ENCODE measurements around the gene DDA1.
"Not testable (repeated sequence)": the region's sequence is repeated elsewhere in the genome, so short reads cannot be mapped to it uniquely, and the experiment has no call there.

The DDA1 gene

DNA sequence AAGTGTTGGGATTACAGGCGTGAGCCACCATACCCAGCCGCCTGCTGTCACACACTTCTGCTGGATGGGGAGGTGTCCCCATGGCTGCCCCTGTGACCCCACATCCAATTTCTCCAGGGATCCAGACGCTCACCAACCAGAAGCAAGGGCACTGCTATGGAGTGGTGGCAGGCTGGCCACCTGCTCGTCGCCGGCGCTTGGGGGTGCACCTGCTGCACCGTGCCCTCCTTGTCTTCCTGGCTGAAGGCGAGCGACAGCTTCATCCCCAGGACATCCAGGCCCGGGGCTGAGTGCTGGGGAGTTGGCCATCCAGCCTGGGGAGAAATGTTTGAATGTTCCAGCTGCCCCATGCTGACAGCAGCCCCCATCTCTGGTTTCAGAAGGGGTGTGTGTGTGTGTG lies 23.1 kb upstream of the DDA1 start:
- no peak for DNase-seq

DNA sequence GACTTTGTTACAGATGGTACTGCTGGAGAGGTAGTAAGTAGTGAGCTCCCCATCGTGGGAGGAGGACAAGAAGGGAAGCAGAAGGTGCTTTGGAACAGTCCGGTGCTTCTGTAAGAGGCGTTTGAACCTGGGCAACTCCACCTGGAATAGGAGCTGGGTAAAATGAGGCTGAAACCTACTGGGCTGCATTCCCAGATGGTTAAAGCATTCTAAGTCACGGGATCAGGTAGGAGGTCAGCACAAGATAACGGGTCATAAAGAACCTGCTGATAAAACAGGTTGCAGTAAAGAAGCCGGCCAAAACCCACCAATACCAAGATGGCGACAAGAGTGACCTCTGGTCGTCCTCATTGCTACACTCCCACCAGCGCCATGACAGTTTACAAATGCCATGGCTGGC lies 22.6 kb upstream of the DDA1 start:
- DNase-seq, result no peak

DNA sequence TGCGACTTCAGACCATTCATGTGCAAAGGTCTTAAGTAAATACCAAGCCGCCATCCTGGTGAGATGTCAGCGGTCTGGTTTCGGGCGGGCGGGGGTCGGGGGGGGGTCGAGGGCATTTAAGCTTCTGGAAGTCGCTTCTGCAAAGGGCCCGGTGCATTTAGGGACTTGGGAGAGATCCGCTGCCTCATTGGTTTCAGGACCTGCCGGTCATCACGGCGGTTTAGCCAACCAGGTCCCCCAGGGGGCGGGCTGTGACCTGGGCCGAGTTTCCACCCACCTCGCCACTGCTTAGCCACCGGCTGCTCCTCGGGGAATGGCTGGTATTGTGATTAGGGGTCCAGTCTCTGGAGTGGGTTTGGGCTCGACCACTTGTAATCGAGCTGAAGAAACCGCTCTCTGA lies 19.9 kb upstream of the DDA1 start:
- DNase-seq, result no peak

DNA sequence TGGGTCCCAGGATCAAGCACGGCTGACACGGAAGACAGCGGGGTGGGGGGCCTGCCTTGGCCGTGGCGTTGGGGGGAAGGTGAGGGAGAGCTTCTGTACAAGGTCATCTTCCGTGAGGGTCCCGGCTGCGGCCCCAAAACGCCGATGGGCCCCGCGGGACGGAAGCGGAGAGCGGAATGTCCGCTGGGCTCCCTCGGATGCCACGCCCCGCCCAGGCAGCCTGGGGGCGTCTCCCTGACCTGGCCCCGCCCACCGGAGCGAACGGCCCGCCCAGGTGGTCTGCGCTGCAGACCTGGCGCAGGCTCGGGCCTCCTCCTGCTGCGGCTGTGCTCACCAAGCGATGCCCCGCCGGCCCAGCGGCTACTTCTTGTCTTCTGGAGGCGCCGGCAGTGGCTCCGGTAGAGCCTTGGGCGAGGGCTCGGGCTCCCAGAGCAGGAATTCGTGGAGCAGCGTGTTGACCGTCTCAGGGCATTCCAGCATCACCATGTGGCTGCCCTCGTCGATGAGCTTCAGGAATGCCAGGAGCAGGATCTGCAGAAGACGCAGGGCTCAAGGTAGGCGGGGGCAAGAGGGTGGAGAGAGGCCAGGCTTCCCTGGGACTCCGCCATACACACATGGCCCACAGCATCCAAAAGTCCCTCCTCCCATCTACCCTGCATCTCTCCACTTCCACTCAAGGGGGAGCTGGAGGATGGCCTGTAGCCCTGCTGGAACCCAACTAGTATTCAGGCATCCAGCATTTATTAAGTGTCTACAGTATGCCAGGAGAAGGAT lies 16.9 kb upstream of the DDA1 start:
- peak; percentile 88 for DNase-seq

DNA sequence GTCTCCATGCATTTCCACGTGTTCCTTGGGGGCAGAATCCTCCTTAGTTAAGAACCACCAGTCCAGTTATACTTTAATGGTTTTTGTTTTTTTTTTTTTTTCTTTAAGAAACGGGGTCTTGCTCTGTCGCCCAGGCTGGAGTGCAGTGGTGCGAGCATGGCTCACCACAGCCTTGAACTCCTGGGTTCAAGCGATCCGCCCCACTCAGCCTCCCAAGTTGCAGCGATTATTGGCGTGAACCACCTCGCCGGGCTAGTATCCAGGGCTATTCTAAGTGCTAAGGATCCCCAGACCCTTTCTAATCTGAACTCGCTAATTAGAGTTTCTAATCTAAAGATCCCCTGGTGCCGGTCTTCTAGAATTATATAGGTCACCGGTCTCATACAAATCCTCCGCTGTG lies 15.8 kb upstream of the DDA1 start:
- DNase-seq, result no peak

DNA sequence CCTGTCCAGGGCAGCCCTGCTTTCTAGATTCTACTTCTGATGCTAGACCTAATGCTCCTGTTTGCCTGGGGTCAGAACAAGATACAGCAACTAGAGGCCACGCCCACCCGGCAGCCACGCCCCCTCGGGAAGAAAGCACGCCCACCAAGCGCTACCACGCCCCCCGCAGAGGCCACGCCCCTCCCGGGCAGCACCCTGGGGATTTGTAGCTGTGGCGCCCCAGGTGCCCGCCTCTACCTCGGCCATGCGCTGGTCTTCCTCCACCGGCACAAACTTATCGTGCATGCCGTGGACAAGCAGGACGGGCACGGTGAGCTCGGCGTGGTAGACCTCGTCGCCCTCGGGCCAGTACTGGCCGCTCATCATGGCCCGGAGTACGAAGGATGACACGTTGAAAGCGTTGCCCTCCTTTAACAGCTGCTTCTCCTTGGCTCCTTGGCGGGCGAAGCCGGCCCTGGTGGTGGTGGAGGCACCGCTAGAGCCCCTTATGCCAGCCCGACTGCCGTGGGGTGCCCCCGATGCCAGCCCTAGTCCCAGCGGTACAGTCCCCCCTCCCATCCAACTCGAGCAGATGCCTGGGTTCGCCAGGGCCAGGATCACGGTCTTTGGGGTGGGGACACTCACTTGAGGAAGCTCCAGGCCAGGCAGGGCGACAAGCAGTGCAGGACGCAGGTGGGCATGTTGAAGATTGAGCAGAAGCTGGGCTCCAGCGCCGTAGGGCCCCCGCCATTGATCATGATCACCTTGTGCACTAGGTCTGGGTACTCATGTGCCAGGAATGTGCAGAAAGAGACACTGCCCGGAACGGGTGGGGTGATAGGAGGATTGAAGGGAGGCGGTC lies 15.1 kb upstream of the DDA1 start:
- no peak for DNase-seq

DNA sequence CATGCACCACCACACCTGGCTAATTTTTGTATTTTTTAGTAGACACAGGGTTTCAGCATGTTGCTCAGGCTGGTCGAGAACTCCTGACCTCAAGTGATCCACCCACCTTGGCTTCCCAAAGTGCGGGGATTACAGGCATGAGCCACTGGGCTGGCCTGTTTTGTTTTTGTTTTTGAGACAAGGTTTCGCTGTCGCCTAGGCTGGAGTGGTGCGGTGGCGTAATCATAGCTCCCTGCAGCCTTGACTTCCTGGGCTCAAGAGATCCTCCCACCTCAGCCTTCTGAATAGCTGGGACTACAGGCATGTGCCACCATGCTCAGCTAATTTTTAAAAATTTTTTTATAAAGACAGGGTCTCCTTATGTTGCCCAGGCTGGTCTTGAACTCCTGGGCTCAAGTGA lies 13.8 kb upstream of the DDA1 start:
- not testable (repeated sequence) for DNase-seq

DNA sequence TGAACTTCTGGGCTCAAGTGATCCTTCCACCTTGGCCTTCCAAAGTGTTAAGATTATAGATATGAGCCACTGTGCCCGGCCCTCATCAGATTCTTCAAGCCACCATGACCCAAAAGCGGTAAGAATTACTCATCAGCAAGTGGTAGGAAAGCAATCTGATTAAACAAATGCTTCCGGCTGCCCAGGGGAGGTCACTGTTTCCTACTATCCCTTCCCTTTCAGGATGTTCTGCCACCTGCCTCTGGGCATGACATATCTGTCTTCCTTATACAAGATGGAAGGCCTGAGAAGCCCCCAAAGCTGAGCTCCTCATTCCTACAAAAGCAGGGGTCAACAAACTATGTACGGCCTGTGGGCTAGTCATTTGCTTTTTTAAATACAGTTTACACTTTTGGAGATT lies 13.1 kb upstream of the DDA1 start:
- no peak for DNase-seq

DNA sequence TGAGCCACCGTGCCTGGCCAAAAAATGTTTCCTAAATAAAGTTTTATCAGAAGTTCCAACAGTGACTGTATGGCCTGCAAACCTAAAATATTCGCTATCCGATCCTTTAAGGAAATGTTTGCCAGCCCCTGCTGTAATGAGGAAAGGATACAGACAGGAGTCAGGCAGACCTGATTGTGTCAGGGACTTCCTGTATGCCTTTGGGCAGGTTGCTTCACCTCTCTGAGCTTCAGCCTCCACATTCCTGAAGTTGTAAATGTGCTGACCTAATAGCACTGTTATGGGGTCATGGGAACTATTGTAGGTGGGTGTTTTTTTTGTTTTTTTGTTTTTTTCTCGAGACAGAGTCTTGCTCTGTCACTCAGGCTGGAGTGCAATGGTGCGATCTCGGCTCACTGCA lies 12.4 kb upstream of the DDA1 start:
- DNase-seq, result no peak

DNA sequence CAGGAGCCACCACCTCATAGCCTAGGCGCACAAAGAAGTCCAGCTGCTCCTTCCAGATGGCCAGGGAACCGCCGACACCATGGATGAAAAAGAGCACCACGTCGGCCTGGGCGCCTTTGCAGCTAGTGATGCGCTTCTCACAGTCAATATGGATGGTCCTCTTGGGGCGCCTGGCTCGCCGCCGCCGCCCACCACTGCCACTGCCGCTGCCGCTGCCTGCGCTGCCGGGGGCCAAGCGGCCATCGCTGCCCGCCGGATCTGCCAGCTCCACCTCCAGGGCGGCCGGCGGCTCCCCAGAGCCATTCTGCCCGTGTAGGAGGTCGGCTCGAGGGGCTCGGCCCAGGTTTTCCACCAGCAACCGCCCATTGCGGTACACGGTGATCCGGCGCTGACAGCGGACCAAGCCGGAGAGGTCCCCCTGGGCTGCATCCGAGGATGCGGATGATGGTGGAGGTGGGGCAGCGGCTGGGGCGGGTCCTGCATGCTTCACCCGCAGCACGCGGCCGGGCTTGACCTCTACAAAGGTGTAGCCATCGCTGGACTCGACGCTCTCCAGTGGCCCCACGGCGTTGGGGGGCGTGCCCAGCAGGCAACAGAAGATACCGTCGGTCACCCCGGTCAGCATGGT lies 8.3 kb upstream of the DDA1 start:
- no peak for DNase-seq

DNA sequence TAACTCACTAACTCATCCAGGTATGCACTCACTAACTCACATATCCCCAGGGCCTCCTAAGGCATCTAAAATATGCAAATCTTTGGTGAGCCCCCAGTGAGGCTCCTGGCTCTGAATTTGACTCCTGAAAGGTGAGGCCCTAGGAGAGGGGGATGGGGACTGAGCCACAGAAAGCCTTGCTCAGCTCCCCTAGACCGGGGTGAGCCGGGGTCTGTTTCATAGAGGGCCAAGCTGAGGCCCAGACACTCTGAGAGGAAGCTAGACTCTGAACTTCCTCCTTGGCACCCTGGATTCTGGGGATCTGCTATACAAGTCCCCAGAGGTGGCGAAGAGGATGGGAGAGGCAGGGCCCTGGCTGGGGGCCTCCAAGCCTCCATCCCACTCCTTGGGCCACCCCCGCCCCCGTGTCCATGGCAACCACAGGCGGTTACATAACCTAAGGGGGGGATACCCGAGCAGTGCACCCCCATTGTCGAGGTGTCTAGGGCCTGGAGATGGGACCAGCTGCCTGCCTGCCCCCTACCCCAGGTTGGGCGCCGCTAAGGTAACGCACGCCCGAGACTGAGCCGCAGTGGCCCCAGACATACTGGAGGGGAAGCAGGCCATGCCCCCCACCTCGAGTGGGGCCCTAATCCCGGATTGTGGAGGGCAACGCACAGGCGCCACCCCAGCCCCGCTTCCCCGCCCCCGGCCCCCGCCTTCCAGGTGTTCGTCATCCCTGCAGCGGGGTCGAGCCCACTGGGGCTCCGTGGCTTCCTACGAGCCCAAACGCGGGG lies 6.8 kb upstream of the DDA1 start:
- no peak for DNase-seq

DNA sequence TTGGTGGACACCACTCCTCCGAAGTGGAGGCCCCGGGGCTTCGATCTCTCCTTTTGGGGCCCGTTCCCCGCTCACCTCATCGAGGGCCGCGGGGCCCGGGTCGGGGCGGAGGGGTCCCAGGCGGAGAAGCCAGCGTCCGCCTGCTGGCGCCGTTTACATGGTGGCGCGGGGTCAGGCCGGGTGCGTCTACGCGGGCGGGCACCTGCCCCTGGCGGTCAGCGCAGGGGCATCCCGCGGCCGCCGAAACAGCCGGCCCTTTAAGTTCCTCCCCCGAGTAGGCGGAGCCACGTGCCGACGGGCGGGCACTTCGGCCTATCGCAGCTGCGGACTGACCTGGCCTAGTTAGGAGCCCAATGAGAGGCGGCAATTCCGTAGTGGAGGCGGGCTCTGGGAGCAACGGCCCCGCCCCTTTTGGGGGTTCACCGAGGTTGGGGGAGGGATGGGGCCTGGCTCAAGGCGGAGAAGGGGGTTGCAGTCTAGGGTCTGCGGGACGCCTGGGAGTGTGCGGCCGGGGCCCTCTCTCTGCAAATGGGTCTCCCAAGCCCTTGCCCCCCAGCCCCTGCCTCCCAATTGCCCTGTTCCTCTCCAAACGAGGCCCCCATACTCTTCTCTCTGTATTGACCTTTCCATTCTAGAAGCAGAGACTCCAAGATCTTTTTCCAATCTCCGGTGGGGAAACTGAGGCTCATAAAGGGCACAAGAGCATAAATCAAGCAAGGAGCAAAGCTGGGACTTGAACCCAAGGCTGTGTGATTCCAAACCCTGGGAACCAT lies 6.0 kb upstream of the DDA1 start, which contains the start of gene ABHD8:
Gene ABHD8, minus strand, starts transcription at position 259 of the 773 bp plus-strand sequence. CDS start 1,809 bp downstream, outside the sequence.
- DNase-seq, result peak; percentile 86

DNA sequence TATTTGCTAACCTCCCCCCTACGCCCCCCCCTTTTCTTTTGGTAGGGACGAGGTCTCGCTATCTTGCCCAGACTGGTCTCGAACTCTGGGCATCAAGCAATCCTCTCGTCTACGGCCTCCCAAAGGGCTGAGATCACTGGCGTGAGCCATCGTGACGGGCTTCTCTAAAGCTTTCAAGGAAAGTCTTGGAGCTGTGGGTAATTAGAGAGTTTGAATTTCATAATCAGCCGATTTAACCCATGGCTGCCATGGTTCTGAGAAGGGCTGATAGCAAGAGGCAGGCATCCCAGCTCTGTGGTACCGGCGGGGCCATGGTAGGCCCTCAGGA lies 5.5 kb upstream of the DDA1 start:
- no peak for DNase-seq

DNA sequence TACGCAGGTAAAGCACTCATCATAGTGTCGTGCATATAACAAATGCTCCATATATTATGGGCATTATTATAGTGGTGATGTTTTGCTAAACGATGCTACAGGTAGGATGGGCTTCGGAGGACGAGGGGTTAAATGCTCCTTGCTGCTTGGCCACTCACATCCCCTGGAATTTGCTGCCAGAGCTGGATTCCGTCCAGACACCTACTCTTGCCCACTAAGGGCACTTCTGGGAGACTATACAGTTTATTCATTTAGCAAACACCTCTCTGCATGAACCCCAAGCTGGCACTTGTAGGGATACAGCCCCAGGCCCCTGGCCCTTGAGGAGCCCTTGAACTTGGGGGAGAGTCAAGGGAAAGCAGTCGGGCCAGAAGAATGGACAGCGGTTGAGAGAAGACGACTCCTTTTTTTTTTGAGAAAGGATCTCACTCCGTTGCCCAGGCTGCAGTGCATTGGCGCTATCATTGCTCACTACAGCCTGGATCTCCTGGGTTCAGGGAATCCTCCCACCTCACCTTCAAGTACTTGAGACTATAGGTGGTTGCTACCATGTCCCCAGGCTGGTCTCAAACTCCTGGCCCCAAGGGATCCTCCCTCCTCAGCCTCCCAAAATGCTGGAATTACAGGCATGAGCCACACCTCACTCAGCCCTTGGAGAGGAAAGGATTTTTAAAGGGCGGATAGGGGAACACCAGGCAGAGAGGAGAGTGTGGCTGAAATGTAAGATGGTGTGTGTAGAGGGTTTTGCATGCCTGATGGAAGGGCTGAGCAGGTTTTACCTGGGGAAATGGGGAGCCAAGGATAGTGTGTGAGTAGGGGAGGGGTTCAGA lies 4.8 kb upstream of the DDA1 start:
- no peak for DNase-seq

DNA sequence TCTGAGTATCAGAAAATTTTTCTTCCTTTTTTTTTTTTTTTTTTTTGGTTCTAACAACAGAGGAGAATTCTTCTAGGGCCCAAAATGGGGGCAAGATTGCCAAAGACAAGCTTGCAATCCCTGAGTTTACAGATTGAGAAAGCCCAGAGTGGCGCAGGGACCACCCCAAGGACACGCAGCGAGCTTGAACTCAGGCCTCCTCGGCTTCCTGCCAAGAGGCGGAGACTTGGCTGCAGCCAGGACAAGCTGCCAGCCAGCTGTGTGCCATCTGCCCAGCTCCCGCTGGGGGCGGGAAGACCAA lies 4.2 kb upstream of the DDA1 start:
- no peak for DNase-seq

DNA sequence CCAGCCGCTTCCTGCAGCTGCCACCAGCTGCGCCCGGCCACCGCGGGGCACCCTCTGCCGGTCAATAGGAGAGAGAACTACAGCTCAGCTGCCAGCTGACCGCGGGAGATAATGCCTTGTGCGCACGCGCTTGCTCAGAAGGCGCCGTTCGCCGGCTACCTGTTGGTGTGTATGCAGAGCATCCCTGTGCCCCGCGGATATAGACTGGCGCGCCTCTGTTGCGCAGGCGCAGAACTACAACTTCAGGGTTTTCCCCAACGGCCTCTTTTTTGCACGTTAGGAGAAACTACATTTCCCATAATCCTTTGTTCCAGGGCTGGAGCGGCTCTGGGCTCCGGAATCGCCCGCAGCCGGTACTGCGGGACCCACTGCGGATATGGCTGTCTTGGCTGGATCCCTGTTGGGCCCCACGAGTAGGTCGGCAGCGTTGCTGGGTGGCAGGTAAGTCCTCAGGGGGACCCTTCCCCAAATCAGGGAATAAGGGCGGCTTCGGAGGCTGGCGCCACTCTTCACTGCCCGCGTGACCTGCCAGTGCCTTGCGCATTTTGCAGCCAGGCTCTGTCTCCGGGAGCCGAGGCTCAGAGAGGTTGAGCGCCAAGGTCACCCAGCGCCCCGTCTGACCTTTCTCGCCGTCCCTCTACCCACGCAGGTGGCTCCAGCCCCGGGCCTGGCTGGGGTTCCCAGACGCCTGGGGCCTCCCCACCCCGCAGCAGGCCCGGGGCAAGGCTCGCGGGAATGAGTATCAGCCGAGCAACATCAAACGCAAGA lies 3.7 kb upstream of the DDA1 start, which contains the start of gene MRPL34:
Gene MRPL34, plus strand, starts transcription at position 356 of the 768 bp plus-strand sequence. Its CDS starts 21 bp downstream, at position 377.
- DNase-seq, result peak; percentile 95

DNA sequence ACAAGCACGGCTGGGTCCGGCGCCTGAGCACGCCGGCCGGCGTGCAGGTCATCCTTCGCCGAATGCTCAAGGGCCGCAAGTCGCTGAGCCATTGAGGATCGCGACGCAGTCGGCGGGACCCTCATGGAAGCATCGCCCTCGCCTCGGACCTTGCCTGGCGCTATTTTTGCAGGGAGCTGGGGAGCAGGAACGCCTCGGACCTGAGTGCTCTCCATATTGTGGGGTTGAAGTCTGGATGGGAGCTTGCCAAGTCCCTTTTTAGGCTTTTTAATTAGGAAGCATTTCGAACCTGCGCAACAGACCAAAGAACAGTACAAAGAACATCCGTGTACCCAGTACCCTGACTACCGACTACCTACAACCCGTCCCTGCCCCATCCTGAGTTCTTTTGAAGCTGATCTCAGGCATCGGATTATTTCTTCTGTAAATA lies 3.1 kb upstream of the DDA1 start:
- DNase-seq, result no peak

DNA sequence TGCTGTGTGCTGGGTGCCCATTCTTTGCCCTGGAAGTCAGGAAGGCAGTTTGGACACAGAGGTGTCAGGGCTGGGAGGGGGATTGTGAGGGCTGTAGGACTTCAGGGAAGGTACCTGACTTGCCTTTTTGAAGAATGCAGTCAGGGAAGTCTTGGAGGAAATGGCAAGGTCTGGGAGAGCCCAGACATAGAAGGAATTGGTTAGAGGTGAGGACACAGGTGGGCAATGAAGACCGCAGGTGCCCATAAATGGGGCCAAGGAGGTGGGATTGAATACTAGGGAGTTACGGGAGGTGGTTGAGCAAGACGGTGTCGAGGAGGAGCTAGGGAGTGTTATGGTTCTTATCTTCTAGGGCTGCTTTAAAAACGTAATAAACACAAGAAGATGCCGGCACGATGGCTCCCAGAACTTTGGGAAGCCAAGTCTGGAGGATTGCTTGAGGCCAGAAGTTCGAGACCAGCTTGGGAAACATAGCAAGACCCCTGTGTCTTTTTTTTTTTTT lies 1.4 kb upstream of the DDA1 start:
- DNase-seq, result no peak

DNA sequence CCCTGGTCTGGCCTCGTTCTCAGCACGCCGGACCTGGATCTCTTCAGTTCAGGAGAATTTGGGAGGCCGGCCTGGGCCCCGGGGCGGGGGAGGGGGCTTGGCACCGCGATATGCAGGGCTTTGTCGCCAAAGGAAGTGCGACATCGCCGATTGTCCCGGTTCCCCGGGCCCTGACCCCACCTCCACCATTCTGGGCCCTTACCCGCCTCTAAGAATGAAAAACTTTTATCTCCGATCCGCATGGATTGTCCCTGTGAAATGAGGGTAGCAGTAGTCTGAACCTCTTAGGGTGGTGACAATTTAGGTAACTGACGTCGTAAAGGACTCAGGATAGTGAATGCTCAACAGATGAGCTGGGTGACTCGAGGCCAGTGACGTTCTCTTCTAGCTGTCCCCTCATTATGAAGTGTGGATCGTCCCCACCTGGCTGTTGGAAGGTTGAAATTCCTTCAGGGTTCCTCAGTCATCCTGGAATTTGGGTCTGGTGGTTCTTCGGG lies 650 bp downstream of the DDA1 start:
- no peak for DNase-seq
